ENCODE data around the gene GPC6.

Gene GPC6

DNA sequence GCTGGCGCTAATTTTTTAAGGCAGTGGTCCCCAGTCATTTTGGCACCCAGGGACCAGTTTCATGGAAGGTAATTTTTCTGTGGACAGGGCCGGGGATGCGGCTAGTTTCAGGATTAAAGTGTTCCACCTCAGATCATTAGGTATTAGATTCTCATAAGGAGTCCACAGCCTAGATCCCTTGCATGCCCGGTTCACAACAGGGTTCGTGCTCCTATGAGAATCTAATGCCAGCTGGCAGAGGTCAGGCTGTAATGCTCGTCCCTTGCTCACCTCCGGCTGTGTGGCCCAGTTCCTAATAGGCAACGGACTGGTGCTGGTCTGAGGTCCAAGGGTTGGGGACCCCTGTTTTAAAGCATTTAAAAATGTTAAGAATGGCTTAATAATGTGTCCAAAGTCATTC, 54.1 kb downstream of the GPC6 start:
- no peak overlapping the region for H2BK15ac ChIP-seq (ENCODE audit: low read length)
- no peaks in the 10 kb centered on the region for H3K27me3 ChIP-seq (ENCODE audit: control insufficient read depth in 3 of 3, insufficient read depth in 3 of 3, low read depth in 1 of 3, low read length in 3 of 3)
- no peak overlapping the region for H3K14ac ChIP-seq (ENCODE audit: low read length)
- H2BK5ac ChIP-seq (ENCODE audit: low read length) = no peak overlapping the region
- H2AFZ ChIP-seq (ENCODE audit: low read length) = no peak overlapping the region
- no peak overlapping the region for H4K8ac ChIP-seq (ENCODE audit: low read depth, low read length)
- no peak overlapping the region for H3K27ac ChIP-seq (replicated peaks; ENCODE audit: low read length)
- DNase-seq (ENCODE audit: low spot score) = no peak
- no peak overlapping the region for H2BK120ac ChIP-seq (ENCODE audit: low read depth, low read length)
- H3K4me1 ChIP-seq (ENCODE audit: control insufficient read depth in 2 of 2, insufficient read depth in 1 of 2, low read depth in 1 of 2, low read length in 2 of 2) = peaks cover 0 to 1% of the 10 kb centered on the region in 2 donors
- no peak overlapping the region for H2BK12ac ChIP-seq (ENCODE audit: low read length)
- no peaks in the 10 kb centered on the region for H3K36me3 ChIP-seq (replicated peaks in 1 of 2; ENCODE audit: control insufficient read depth in 2 of 2, insufficient read depth in 2 of 2, low read length in 2 of 2)
- no peaks in the 10 kb centered on the region for H3K79me1 ChIP-seq (ENCODE audit: low read depth, low read length)
- H3K18ac ChIP-seq (ENCODE audit: low read length) = no peak overlapping the region
- WGBS, 2 donors (ENCODE audit: extremely low coverage in 2 of 2, insufficient read length in 2 of 2, insufficient replicate concordance in 1 of 2) = no CpG with 5 or more reads among the region's 8 CpGs
- no peaks in the 10 kb centered on the region for H3K9me3 ChIP-seq (replicated peaks in 1 of 2; ENCODE audit: control insufficient read depth in 2 of 2, insufficient read depth in 1 of 2, low read depth in 1 of 2, low read length in 2 of 2)
- H3K4me3 ChIP-seq (ENCODE audit: low read length in 2 of 2) = no peak overlapping the region
- no peak overlapping the region for H3K4me2 ChIP-seq (ENCODE audit: insufficient read depth, low read length, poor library complexity, severe bottlenecking)
- H3K9ac ChIP-seq (ENCODE audit: low read depth, low read length, poor library complexity) = no peak overlapping the region
- H4K91ac ChIP-seq (ENCODE audit: low read depth, low read length, poor library complexity) = no peak overlapping the region
- no peak overlapping the region for H3K23ac ChIP-seq (ENCODE audit: low read depth, low read length, poor library complexity)
- H3K4ac ChIP-seq (ENCODE audit: low read length) = no peak overlapping the region
- no peak overlapping the region for H2AK5ac ChIP-seq (ENCODE audit: low read depth, low read length)

DNA sequence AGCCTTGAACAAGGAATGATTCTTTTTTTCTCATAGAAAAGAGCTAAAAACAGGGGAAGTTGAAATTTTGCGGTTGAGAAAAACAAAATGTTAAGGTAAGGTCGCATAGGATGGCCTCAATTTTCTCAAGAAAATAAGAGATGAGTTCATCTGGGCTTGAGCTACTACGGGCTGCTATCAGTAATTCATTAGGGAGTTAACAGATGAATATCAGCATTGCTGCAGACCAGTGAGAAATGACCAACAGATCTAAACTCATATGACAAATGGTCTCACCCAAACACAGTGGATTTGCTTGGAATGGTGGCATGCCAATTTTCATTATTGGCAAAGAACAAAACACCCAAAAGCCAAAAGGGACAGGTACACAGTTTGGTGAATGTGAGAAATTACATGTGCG, 56.6 kb downstream of the GPC6 start:
- Histone ChIP-seq H3K9ac (ENCODE audit: low read depth, low read length, poor library complexity) (no peak overlapping the region), H2BK5ac (ENCODE audit: low read length) (no peak overlapping the region), H3K14ac (ENCODE audit: low read length) (no peak overlapping the region), H2BK12ac (ENCODE audit: low read length) (no peak overlapping the region), H3K79me1 (ENCODE audit: low read depth, low read length) (no peaks in the 10 kb centered on the region), H3K18ac (ENCODE audit: low read length) (no peak overlapping the region), H3K4me1 (ENCODE audit: control insufficient read depth in 2 of 2, insufficient read depth in 1 of 2, low read depth in 1 of 2, low read length in 2 of 2) (peaks cover 0 to 5% of the 10 kb centered on the region in 2 donors), H2BK15ac (ENCODE audit: low read length) (no peak overlapping the region), H3K27me3 (ENCODE audit: control insufficient read depth in 3 of 3, insufficient read depth in 3 of 3, low read depth in 1 of 3, low read length in 3 of 3) (peaks cover 0 to 20% (median 0%) of the 10 kb centered on the region in 3 experiments), H2BK120ac (ENCODE audit: low read depth, low read length) (no peak overlapping the region), H3K23ac (ENCODE audit: low read depth, low read length, poor library complexity) (no peak overlapping the region), H4K91ac (ENCODE audit: low read depth, low read length, poor library complexity) (no peak overlapping the region), H3K4ac (ENCODE audit: low read length) (no peak overlapping the region), H3K36me3 (replicated peaks in 1 of 2; ENCODE audit: control insufficient read depth in 2 of 2, insufficient read depth in 2 of 2, low read length in 2 of 2) (no peaks in the 10 kb centered on the region), H2AK5ac (ENCODE audit: low read depth, low read length) (no peak overlapping the region), H4K8ac (ENCODE audit: low read depth, low read length) (no peak overlapping the region), H2AFZ (ENCODE audit: low read length) (no peak overlapping the region), H3K4me3 (ENCODE audit: low read length in 2 of 2) (no peak overlapping the region), H3K9me3 (replicated peaks in 1 of 2; ENCODE audit: control insufficient read depth in 2 of 2, insufficient read depth in 1 of 2, low read depth in 1 of 2, low read length in 2 of 2) (peaks cover 0 to 3% of the 10 kb centered on the region in 2 donors), H3K27ac (replicated peaks; ENCODE audit: low read length) (no peak overlapping the region), H3K4me2 (ENCODE audit: insufficient read depth, low read length, poor library complexity, severe bottlenecking) (no peak overlapping the region)
- DNase-seq (ENCODE audit: low spot score) = no peak
- no CpG with 5 or more reads among the region's 4 CpGs for WGBS, 2 donors (ENCODE audit: extremely low coverage in 2 of 2, insufficient read length in 2 of 2, insufficient replicate concordance in 1 of 2)

GRCh38 chr13:93284064-93284463, 57.5 kb downstream of the GPC6 start:
- Histone ChIP-seq H2BK120ac (ENCODE audit: low read depth, low read length) (no peak overlapping the region), H2AFZ (ENCODE audit: low read length) (no peak overlapping the region), H3K27me3 (ENCODE audit: control insufficient read depth in 3 of 3, insufficient read depth in 3 of 3, low read depth in 1 of 3, low read length in 3 of 3) (peaks cover 0 to 26% (median 0%) of the 10 kb centered on the region in 3 experiments), H2BK12ac (ENCODE audit: low read length) (no peak overlapping the region), H3K4me1 (ENCODE audit: control insufficient read depth in 2 of 2, insufficient read depth in 1 of 2, low read depth in 1 of 2, low read length in 2 of 2) (peaks cover 0 to 5% of the 10 kb centered on the region in 2 donors), H3K18ac (ENCODE audit: low read length) (no peak overlapping the region), H4K8ac (ENCODE audit: low read depth, low read length) (no peak overlapping the region), H3K27ac (replicated peaks; ENCODE audit: low read length) (no peak overlapping the region), H2BK5ac (ENCODE audit: low read length) (no peak overlapping the region), H3K4me3 (ENCODE audit: low read length in 2 of 2) (no peak overlapping the region), H4K91ac (ENCODE audit: low read depth, low read length, poor library complexity) (no peak overlapping the region), H3K4ac (ENCODE audit: low read length) (no peak overlapping the region), H3K23ac (ENCODE audit: low read depth, low read length, poor library complexity) (no peak overlapping the region), H3K14ac (ENCODE audit: low read length) (no peak overlapping the region), H3K4me2 (ENCODE audit: insufficient read depth, low read length, poor library complexity, severe bottlenecking) (no peak overlapping the region), H3K79me1 (ENCODE audit: low read depth, low read length) (no peaks in the 10 kb centered on the region), H3K9me3 (replicated peaks in 1 of 2; ENCODE audit: control insufficient read depth in 2 of 2, insufficient read depth in 1 of 2, low read depth in 1 of 2, low read length in 2 of 2) (peaks cover 0 to 3% of the 10 kb centered on the region in 2 donors), H3K36me3 (replicated peaks in 1 of 2; ENCODE audit: control insufficient read depth in 2 of 2, insufficient read depth in 2 of 2, low read length in 2 of 2) (no peaks in the 10 kb centered on the region), H2BK15ac (ENCODE audit: low read length) (no peak overlapping the region), H2AK5ac (ENCODE audit: low read depth, low read length) (no peak overlapping the region), H3K9ac (ENCODE audit: low read depth, low read length, poor library complexity) (no peak overlapping the region)
- no peak for DNase-seq (ENCODE audit: low spot score)
- WGBS, 2 donors (ENCODE audit: extremely low coverage in 2 of 2, insufficient read length in 2 of 2, insufficient replicate concordance in 1 of 2) = no CpG with 5 or more reads among the region's 1 CpG

DNA sequence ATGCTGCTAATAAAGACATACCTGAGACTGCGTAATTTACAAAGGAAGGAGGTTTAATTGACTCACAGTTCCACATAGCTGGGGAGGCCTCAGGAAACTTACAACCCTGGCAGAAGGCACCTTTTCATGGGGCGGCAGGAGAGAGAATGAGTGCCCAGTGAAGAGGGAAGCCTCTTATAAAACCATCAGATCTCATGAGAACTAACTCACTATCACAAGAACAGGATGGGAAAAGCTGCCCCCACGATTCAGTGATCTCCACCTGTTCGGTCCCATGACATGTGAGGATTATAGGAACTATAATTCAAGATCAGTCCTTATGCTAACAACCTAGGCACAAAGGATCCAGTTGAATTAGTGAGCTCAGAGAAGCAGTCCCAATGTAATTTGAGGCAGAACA, 59.4 kb downstream of the GPC6 start:
- H4K8ac ChIP-seq (ENCODE audit: low read depth, low read length) = no peak overlapping the region
- peaks cover 0 to 5% of the 10 kb centered on the region in 2 donors for H3K4me1 ChIP-seq (ENCODE audit: control insufficient read depth in 2 of 2, insufficient read depth in 1 of 2, low read depth in 1 of 2, low read length in 2 of 2)
- H2BK120ac ChIP-seq (ENCODE audit: low read depth, low read length) = no peak overlapping the region
- H3K14ac ChIP-seq (ENCODE audit: low read length) = no peak overlapping the region
- H2AK5ac ChIP-seq (ENCODE audit: low read depth, low read length) = no peak overlapping the region
- H3K4me2 ChIP-seq (ENCODE audit: insufficient read depth, low read length, poor library complexity, severe bottlenecking) = no peak overlapping the region
- no peak overlapping the region for H2BK15ac ChIP-seq (ENCODE audit: low read length)
- H3K9me3 ChIP-seq (replicated peaks in 1 of 2; ENCODE audit: control insufficient read depth in 2 of 2, insufficient read depth in 1 of 2, low read depth in 1 of 2, low read length in 2 of 2) = peaks cover 0 to 3% of the 10 kb centered on the region in 2 donors
- H3K4ac ChIP-seq (ENCODE audit: low read length) = no peak overlapping the region
- no peaks in the 10 kb centered on the region for H3K36me3 ChIP-seq (replicated peaks in 1 of 2; ENCODE audit: control insufficient read depth in 2 of 2, insufficient read depth in 2 of 2, low read length in 2 of 2)
- peaks cover 0 to 46% (median 0%) of the 10 kb centered on the region in 3 experiments for H3K27me3 ChIP-seq (ENCODE audit: control insufficient read depth in 3 of 3, insufficient read depth in 3 of 3, low read depth in 1 of 3, low read length in 3 of 3)
- H3K79me1 ChIP-seq (ENCODE audit: low read depth, low read length) = no peaks in the 10 kb centered on the region
- no peak overlapping the region for H3K23ac ChIP-seq (ENCODE audit: low read depth, low read length, poor library complexity)
- no peak overlapping the region for H3K4me3 ChIP-seq (ENCODE audit: low read length in 2 of 2)
- no peak overlapping the region for H3K18ac ChIP-seq (ENCODE audit: low read length)
- no peak overlapping the region for H2BK5ac ChIP-seq (ENCODE audit: low read length)
- no peak overlapping the region for H2BK12ac ChIP-seq (ENCODE audit: low read length)
- no peak for DNase-seq (ENCODE audit: low spot score)
- H3K9ac ChIP-seq (ENCODE audit: low read depth, low read length, poor library complexity) = no peak overlapping the region
- no peak overlapping the region for H2AFZ ChIP-seq (ENCODE audit: low read length)
- no peak overlapping the region for H4K91ac ChIP-seq (ENCODE audit: low read depth, low read length, poor library complexity)
- WGBS, 2 donors (ENCODE audit: extremely low coverage in 2 of 2, insufficient read length in 2 of 2, insufficient replicate concordance in 1 of 2) = no CpG with 5 or more reads among the region's 4 CpGs
- peak overlapping the region; percentile 20 for H3K27ac ChIP-seq (replicated peaks; ENCODE audit: low read length)

All from neuronal stem cell (in vitro differentiated cells).